Right renal cortex interstitium (tissue), 3 donors: ENCODE data around the gene PGAP3. TPM values are rescaled to one million over a fixed set of nuclear protein-coding genes. Genes with fewer than 3 reads are reported as not detected.
"Not testable (repeated sequence)": the region's sequence is repeated elsewhere in the genome, so short reads cannot be mapped to it uniquely, and the experiment has no call there.

Experiments used
- DNase-seq, 3 donors: peaks; one replicate each; pipeline ENCODE4 v3.0.0-alpha.2; 2013; ENCODE audit warnings: low read depth in 3 of 3, low spot score in 2 of 3
- polyA plus RNA-seq, 3 donors: library from polyadenylated mRNA; unstranded; fragments of 120-200 nt; gene quantifications; one replicate each; pipeline ENCODE4 v1.2.1, GENCODE V29; 2013; ENCODE audit not compliant: insufficient read length in 3 of 3

PGAP3 gene, protein sequence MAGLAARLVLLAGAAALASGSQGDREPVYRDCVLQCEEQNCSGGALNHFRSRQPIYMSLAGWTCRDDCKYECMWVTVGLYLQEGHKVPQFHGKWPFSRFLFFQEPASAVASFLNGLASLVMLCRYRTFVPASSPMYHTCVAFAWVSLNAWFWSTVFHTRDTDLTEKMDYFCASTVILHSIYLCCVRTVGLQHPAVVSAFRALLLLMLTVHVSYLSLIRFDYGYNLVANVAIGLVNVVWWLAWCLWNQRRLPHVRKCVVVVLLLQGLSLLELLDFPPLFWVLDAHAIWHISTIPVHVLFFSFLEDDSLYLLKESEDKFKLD
- polyA plus RNA-seq, result 10 to 100 TPM; 32.5 to 39.4 (median 37.9) TPM

DNA sequence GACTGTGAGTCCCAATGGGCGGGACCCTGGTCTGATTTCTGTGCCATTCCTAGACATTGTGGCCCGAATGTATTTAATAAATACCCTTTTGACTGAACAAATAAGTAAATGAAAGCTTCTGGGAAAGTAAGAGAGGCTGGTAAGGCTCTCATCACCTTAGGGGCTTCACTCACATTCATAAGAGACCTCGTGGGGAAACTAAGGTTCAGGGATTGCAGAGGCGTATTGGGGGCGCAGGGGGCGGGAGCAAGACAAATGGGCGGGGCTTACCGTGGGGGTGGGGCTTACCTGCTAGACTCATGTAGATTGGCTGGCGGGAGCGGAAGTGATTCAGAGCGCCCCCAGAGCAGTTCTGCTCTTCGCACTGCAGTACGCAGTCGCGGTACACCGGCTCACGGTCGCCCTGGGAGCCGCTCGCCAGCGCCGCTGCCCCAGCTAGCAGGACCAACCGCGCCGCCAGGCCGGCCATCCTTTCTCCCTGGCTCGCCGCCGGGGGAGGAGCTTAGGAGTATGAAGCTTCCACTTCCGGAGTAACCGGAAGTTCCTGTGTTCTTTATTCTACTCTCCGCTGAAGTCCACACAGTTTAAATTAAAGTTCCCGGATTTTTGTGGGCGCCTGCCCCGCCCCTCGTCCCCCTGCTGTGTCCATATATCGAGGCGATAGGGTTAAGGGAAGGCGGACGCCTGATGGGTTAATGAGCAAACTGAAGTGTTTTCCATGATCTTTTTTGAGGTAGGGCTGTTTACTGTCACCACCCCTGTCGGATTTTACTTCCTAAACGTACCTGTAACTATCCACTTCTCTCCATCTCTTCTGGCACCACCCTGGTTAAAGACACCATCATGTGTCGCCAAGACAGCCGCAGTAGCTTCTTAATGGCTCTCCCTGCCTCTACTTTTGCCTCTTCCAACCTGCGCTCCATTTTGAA lies at the start of gene PGAP3:
Gene PGAP3, minus strand, starts transcription at position 512 of the 929 bp plus-strand sequence. Its CDS starts 43 bp downstream, at position 469.
- peak in 2 of 3 donors; percentile 86 for DNase-seq

DNA sequence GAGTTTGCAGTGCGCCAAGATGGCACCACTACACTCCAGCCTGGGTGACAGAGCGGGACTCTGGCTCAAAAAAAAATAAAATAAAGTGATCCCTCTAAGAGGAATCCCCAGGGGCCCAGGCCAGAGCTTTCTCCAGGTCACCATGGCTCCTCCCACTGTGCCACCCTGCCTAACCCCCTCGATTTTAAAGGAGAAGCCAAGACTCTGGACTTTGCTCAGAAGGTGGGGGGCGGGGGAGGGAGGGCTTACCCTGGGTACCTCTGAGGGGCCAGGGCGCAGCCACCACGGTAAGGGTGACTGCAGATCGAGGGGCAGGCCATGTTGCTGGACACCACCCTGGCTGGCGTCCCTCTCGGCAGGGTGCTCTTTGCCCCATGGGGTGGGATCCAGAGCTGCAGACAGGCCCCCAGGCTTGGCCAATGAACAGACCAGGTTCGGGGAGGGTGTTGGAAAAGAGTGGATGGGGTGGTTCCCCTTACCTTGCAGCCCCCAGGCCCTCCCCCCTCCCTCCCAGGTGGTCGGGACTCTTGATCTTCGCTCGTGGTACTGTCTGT lies 49.4 kb upstream of the PGAP3 start:
- no peak for DNase-seq

DNA sequence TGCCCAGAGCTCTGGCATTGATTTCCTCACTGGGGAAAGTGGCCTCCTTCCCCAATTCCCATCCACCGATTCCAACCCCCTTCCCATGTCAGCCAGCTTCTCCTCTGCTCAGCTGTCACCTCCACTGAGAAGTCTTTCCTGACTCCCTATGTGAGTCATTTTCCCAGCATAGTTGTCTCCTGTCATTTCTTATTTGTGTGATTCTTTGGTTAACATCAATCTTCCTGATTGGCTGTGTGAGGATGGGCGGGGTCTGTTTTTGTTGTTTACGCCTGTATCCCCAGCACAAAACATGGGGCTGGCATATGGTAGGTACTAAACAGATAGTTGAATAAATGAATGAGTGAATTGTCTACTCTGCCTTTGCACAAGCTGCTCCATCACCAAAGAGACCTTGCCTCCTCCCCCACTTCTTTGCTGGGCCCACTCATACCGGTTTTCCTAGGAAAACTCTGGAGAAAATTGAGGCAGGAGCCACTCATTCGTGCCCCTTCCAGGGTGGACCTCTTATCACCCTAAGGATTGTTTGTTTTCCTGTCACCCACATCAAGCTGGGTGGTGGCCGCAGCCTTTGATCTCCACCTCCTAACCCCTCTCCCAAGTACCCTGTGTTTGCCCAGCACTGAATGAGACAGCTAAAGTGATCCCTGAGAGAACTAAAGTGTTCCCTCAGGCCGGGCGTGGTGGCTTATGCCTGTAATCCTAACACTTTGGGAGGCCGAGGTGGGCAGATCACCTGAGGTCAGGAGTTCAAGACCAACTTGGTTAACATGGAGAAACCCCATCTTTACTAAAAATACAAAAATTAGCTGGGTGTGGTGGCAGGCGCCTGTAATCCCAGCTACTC lies 48.7 kb upstream of the PGAP3 start:
- DNase-seq, result no peak

DNA sequence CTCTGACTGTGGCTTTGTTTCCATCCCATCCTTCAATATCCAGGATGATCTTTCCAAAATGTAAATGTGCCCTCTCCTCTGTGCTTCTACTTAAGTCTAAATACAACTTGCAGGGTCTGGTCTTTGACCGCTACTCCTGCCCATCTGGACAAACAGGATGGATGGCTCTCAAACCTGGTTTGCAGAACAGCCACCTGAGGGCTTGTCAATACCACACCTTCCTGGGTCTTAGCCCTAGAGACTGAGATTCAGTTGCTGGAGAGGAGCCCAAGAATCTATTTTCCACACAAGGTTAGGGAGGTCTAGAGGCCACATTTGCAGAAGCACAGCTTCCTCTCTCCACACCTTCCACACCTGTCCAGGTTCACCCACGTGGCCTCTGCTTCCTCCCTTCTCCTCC lies 48.0 kb upstream of the PGAP3 start:
- DNase-seq, result no peak

DNA sequence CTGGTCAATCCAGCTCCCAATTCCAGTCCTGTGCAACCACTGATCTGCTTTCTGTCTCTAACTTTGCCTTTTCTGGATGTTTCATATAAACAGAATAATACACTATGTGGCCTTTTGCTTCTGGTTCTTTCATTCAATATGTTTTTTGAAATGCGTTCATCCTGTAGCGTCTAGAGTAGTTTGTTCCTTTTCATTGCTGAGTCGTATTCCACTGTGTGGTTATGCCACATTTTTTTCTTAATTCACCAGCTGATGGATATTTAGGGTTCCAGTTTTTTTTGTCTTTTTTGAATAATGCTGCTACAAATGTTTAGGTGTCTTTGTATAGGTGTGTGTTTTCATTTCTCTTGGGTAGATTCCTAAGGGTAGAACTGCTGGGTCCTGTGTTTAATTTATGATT lies 44.7 kb upstream of the PGAP3 start:
- DNase-seq, result no peak

DNA sequence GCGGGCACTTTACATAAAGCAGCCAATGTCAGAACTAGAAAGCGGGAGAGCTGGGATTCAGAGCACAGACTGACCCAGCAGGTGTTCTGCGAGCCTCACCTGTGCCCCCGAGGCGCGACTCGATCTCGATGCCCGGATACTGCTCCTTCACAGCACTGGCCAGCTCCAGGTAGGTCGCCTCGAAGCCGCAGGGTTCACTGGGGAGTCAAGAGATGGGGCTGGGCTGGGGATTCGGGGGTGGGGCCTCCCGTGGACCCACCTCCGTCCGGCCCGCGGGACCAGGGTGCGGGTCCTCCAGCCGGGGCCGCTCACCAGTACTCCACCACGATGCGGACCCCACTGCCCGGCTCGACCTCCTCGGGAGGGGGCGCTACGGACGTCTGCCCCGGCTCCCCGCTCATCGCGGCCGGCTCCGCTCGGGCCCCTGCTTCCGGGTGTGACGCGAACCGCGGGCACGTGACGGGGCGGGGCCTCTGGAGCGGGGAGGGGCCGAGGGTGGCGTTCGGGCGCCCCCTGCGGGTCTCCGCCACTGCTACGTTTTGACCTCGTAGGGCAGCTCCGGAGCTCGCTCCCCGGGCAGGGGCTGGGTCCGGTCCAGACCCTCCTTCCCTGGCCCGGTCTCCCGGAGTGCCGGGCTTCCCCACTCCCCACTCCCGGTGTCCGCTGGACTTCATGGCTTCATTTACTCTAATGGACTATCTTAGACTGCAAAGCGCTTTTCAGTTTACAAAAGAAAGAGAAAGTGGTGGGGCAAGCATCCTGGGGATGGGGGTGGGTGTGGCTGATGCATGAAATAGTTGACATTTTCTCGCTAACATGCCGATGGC lies 42.5 kb upstream of the PGAP3 start, which contains the start of gene MIEN1:
Gene MIEN1, minus strand, starts transcription at position 438 of the 827 bp plus-strand sequence. Its CDS starts 37 bp downstream, at position 401.
- no peak for DNase-seq

DNA sequence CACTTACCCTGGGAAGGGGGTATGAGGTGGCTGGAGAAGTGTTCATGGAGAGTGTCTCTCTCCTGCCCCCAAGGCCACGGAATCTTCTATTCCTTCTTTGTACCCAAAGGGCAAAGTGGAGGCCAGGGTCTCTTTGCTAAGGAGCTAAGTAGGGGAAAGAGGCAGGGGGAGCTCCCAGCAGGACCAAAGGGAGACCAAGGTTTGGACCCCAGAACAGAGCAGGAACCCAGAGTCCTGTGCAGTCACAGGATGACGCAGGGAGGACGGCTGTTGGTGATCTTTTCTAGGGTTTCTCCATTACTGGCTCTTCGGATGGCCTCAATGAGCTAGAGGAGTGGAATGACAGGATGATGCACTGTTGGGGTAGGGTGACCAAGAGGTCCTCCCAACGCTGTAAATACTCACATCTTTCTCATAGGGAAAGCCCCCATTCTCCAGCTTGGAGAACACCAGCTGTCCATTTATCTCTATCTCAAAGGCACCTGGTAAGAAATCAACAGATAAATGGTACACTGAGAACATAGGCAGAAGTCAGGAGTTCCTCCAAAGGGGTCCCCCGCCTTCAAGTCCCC lies 41.5 kb upstream of the PGAP3 start:
- DNase-seq, result no peak

DNA sequence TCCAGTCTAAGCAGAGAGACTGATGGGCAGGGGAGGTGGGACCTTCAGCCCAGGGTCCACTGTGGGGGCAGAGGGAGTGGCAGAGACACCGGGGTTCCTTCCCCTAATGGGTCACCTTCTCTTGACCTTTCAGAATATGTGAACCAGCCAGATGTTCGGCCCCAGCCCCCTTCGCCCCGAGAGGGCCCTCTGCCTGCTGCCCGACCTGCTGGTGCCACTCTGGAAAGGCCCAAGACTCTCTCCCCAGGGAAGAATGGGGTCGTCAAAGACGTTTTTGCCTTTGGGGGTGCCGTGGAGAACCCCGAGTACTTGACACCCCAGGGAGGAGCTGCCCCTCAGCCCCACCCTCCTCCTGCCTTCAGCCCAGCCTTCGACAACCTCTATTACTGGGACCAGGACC lies 39.7 kb upstream of the PGAP3 start:
- no peak for DNase-seq

DNA sequence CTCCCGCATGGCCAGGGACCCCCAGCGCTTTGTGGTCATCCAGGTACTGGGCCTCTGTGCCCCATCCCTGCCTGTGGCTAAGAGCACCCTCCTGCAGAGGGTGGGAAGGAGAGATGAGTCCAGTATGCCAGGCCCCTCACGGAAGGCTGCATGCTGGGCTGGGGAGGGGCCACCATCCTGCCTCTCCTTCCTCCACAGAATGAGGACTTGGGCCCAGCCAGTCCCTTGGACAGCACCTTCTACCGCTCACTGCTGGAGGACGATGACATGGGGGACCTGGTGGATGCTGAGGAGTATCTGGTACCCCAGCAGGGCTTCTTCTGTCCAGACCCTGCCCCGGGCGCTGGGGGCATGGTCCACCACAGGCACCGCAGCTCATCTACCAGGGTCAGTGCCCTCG lies 38.8 kb upstream of the PGAP3 start:
- DNase-seq, result no peak

DNA sequence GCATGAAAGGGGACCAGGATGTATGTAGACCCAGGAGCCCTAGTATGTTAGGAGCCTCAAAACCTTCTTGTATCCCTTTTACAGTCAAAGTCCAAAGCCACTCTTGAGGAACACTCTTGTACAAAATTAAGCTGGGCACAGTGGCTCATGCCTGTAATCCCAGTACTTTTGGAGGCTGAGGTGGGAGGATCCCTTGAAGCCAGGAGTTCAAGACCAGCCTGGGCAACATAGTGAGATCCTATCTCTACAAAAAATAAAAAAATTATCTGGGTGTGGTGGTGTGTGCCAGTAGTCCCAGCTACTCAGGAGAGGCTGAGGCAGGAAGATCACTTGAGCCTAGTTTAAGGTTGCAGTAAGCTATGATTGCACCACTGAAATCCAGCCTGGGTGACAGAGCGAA lies 38.1 kb upstream of the PGAP3 start:
- not testable (repeated sequence) for DNase-seq

DNA sequence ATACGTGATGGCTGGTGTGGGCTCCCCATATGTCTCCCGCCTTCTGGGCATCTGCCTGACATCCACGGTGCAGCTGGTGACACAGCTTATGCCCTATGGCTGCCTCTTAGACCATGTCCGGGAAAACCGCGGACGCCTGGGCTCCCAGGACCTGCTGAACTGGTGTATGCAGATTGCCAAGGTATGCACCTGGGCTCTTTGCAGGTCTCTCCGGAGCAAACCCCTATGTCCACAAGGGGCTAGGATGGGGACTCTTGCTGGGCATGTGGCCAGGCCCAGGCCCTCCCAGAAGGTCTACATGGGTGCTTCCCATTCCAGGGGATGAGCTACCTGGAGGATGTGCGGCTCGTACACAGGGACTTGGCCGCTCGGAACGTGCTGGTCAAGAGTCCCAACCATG lies 36.9 kb upstream of the PGAP3 start:
- no peak for DNase-seq

DNA sequence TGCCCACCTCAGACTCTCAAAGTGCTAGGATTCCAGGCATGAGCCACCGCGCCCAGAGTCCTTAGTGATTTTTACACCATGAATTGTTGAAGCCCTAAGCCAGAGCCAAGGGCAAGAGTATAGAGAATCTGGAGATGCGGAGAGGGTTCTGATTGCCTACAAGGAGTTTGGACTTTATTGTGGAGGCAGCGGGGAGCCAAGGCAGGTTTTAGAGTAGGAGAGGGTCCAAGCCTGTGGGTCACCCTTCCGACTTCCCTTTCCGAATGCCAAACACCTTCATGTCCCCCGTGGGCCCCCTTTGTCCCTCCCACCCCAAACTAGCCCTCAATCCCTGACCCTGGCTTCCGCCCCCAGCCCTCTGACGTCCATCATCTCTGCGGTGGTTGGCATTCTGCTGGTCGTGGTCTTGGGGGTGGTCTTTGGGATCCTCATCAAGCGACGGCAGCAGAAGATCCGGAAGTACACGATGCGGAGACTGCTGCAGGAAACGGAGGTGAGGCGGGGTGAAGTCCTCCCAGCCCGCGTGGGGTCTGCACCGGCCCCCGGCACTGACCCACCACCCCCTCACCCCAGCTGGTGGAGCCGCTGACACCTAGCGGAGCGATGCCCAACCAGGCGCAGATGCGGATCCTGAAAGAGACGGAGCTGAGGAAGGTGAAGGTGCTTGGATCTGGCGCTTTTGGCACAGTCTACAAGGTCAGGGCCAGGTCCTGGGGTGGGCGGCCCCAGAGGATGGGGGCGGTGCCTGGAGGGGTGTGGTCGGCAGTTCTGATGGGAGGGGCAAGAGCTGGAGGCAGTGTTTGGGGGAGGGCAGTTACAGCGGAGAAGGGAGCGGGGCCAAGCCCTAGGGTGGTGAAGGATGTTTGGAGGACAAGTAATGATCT lies 35.4 kb upstream of the PGAP3 start:
- no peak for DNase-seq

DNA sequence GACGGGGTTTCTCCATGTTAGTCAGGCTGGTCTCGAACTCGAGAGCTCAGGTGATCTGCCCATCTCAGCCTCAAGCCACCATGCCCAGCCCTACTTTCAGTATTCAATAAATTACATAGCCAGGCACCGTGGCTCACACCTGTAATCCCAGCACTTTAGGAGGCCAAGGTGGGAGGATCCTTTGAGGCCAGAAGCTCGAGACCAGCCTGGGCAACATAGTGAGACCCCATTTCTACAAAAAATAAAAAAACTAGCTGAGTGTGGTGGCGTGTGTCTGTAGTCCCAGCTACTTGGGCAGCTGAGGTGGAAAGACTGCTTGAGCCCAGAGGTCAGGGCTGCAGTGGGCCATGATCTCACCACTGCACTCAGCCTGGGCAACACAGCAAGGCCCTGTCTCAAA lies 34.2 kb upstream of the PGAP3 start:
- no peak for DNase-seq

DNA sequence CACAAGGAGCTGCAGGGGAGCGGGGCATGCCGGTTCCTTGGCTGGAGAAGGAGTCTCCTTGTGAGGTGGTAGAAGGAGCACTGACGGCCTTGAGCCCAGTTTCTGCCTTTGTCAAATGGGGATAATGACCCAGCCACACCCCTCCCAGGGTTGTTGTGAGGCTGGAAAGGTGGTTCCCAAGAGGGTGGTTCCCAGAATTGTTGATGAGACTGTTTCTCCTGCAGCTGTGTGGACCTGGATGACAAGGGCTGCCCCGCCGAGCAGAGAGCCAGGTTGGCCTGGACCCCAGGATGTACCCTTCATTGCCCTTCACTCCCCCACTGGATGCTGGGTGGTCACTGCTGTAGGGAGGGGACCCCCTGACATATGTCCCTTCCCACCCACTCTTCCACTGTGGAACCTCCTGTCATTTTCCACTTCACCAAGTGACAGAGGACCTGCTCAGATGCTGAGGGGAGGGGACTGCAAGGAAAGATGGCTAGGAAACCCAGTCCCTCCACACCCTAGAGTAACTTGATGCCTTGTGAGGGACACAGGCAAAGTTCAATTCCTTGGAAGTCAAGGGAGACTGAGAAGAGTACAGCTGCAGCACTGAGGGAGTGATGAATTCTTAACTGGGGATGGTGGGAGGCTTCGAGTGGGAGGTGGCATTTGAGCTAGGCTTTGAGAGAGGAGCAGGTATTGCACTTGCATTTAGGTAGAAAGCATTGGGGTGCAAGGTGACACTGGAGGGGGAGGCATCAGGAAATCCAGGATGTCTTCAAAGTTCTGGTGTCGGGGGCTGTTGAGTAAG lies 31.9 kb upstream of the PGAP3 start:
- no peak for DNase-seq

DNA sequence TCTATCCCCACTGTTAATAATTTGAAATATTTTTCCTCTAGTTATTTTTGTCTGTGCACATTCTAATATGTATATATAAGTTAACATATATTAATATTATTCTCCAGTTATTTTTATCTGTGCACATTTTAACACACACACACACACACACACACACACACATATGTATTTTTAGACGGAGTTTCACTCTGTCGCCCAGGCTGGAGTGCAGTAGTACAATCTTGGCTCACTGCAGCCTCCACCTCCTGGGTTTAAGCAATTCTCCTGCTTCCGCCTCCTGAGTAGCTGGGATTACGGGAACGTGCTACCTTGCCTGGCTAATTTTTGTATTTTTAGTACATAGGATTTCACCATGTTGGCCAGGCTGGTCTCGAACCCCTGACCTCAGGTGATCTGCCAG lies 29.8 kb upstream of the PGAP3 start:
- no peak for DNase-seq

DNA sequence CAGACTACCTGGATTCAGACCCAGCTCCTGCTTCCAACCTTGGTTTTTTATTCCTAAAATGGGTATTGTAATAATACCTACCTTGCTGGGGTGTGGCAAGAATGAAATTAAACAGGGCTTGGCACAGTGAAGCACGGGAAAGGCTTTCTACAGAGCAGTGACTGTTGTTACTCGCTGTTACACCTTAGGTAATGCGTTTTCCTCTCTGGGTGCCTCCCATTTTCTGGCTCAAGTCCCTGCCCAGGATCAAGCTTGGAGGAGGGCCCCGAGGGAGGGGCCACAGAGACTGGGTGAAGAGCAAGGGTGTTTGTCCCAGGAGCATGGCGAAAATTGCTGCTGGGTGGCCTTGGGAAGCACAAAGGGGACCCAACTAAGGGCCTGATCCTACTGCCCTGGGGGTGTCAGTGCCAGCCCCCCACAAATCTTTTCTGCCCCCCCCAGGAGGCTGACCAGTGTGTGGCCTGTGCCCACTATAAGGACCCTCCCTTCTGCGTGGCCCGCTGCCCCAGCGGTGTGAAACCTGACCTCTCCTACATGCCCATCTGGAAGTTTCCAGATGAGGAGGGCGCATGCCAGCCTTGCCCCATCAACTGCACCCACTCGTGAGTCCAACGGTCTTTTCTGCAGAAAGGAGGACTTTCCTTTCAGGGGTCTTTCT lies 29.2 kb upstream of the PGAP3 start:
- DNase-seq, result no peak
